ENCODE results near the gene SNCB.

The SNCB gene

GRCh38 chr5:176629853-176630680 lies at the start of gene SNCB, which contains the start of gene EIF4E1B:
TSS of gene SNCB (minus strand) at chr5:176630534. CDS start at chr5:176629654, 880 bp downstream.
TSS of gene EIF4E1B (plus strand) at chr5:176630675. CDS start at chr5:176642788, 12,113 bp downstream.
- no peak for DNase-seq (ENCODE audit: extremely low read depth, low read depth)

DNA sequence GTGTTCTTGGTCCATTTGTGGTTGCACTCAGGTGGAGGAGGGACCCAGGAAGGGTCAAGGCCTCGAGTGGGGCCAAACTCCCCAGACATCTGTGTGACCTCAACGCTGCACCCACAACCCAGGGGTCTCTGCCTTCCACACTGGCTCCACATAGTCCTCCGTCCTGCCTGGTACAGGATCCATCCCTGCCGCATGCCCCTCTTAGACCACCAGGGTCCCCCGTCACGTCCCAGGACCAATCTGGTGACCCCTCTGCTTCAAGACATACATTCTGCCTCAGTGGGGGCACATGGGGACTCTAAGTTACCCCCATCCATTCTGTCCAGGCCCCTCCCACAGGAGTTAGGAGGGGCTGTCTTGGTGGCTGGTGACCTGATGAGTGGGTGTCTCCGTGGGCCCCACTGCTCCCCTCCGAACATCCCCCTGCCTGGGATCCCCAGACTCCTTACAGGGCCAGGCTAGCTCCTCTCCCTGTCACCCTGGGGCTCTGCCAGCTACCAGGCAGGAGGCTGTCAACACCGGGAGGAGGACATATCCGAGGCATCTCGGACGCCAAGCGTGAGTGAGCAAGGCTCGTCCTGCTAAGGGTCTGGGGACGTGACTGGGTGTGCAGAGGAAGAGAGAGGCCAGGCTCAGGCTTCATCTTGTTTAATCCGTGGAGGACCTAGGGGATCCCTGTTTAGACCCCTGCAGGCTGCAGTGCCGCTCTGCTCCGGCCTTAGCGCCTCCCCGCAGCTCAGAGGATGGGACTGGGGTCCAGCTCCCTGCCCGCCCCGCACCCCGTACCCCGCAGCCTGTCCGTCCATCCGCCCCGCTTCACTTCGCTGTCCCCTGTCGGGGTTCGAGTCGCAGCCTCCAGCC lies 49.3 kb upstream of the SNCB start:
- TF ChIP-seq, protein P1, sequence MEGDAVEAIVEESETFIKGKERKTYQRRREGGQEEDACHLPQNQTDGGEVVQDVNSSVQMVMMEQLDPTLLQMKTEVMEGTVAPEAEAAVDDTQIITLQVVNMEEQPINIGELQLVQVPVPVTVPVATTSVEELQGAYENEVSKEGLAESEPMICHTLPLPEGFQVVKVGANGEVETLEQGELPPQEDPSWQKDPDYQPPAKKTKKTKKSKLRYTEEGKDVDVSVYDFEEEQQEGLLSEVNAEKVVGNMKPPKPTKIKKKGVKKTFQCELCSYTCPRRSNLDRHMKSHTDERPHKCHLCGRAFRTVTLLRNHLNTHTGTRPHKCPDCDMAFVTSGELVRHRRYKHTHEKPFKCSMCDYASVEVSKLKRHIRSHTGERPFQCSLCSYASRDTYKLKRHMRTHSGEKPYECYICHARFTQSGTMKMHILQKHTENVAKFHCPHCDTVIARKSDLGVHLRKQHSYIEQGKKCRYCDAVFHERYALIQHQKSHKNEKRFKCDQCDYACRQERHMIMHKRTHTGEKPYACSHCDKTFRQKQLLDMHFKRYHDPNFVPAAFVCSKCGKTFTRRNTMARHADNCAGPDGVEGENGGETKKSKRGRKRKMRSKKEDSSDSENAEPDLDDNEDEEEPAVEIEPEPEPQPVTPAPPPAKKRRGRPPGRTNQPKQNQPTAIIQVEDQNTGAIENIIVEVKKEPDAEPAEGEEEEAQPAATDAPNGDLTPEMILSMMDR (IDR thresholded peaks at IDR 0.05; ENCODE audit: low read depth, low read length): no peak
- DNase-seq (ENCODE audit: extremely low read depth, low read depth): no peak

More at GRCh38 chr5:176629853-176630680, at the start of gene SNCB, which contains the start of gene EIF4E1B:
- TF ChIP-seq, protein P1 (IDR thresholded peaks at IDR 0.05; ENCODE audit: low read depth, low read length): no peak

DNA sequence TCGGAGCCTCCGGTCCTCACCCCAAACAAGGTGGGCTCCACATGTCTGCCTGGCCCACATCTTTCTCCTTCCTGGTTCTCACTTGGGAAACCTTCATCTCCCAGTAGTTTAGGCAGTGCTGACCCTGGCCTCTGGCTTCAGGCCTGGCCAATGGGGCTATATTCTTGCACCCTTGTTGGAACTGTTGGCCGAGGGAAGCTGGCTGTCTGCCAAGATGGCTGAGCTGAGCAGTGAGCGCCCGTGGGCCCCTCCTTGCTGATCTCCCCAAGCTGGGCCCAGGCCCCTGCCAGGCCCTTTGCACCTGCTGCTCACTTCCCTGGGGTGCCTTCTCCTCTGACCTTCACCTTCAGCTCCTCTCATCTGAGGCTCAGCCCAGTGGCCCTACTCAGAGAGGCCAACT lies 48.2 kb upstream of the SNCB start:
- no peak for DNase-seq (ENCODE audit: extremely low read depth, low read depth)
- TF ChIP-seq, protein P1 (IDR thresholded peaks at IDR 0.05; ENCODE audit: low read depth, low read length): no peak

DNA sequence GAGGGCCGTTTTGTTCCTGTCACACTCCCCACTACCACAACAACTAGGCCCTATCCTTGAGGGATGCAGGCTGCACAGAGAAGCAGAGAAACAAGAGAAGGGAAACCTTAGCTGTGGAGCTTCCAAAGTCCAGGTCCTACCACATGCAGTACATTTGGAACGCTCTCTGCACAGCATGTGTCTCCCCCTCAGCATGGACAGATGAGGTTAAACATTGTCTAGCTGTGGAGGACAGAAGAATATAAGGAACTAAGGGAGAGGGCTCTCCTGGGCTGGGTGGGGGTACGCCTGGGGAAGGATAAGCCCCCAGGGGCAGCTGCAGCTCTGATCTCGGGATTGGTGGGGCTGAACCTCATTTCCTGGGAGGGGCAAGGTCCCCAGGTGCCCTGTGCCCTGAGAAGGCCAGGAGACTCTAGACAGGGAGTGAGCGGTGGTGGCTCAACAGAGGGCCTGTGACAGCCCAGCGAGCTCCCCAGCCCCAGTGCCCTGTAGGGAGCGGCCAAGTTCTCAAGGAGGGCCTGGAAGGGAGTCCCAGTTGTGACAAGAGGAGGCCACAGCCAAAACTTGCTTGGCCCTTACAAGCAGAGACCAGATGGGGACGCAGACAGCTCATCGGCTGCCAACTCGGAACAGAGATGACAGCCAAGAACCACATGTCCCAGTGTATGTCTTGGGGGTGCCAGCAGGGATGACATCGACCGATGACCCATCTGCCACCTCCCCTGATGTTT lies 47.0 kb upstream of the SNCB start:
- DNase-seq (ENCODE audit: extremely low read depth, low read depth): no peak
- TF ChIP-seq, protein P1 (IDR thresholded peaks at IDR 0.05; ENCODE audit: low read depth, low read length): no peak

DNA sequence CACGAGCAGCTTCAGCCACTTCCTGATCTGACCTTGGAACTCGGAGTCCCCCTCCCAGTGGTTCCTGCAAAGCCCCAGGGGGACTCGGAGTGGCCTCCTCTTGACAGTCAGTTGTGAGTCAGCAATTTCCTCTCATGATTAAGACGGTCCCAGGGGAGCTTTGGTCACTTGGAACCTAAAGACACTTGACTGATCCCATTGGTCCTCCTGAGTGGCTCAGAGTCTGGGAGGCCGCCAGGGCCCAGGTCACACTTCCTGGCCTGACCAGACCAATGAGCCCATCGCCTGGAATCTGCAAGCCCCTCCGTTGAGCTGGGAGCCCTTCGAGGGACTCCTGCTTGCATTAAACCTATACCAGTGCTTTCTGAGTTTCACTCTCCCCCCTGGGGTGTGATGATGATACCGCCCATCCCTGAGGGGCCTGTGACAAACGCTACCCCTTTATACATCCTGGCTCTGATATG lies 46.1 kb upstream of the SNCB start:
- TF ChIP-seq, protein P1 (IDR thresholded peaks at IDR 0.05; ENCODE audit: low read depth, low read length): no peak
- DNase-seq (ENCODE audit: extremely low read depth, low read depth): no peak

GRCh38 chr5:176675676-176676360 lies 45.5 kb upstream of the SNCB start:
- TF ChIP-seq, protein P1 (IDR thresholded peaks at IDR 0.05; ENCODE audit: low read depth, low read length): peak; percentile 32
- DNase-seq (ENCODE audit: extremely low read depth, low read depth): no peak
